Neural cell (in vitro differentiated cells): ENCODE measurements around the gene WDR82. TPM values are rescaled to one million over a fixed set of nuclear protein-coding genes. Genes with fewer than 3 reads are reported as not detected.

ENCODE experiments used
- H2AFZ ChIP-seq: fragments of 200-600, 300-800 bp; sonication (generic), shearing (Covaris generic); 2 replicates; pipeline ENCODE4 v1.6.0; 2014; ENCODE audit warnings: low read depth, mild to moderate bottlenecking, antibody characterized with exemption, low read length, moderate library complexity
- H3F3A ChIP-seq: fragments of 200-600 bp; shearing (Covaris generic); 2 replicates; pipeline ENCODE4 v1.6.1; 2016; ENCODE audit warnings: mild to moderate bottlenecking, moderate library complexity, mixed read lengths, antibody characterized with exemption, low read length; ENCODE audit not compliant: insufficient read depth, poor library complexity, severe bottlenecking
- H3K27ac ChIP-seq: fragments of 200-600, 300-800 bp; sonication (generic), shearing (Covaris generic); 2 replicates; pipeline ENCODE4 v1.5.1; 2014; ENCODE audit warnings: mild to moderate bottlenecking, low read length, moderate library complexity
- H3K27me3 ChIP-seq: fragments of 300-800, 200-600 bp; sonication (generic), shearing (Covaris generic); 2 replicates; pipeline ENCODE4 v1.6.0; 2014; ENCODE audit warnings: mild to moderate bottlenecking, low read depth, low read length, moderate library complexity; ENCODE audit not compliant: insufficient read depth
- H3K36me3 ChIP-seq: fragments of 300-800, 200-600 bp; sonication (generic), shearing (Covaris generic); 2 replicates; pipeline ENCODE4 v1.5.1; 2014; ENCODE audit warnings: mild to moderate bottlenecking, antibody characterized with exemption, low read length, moderate library complexity; ENCODE audit not compliant: insufficient read depth
- H3K4me2 ChIP-seq: fragments of 300-800, 200-600 bp; sonication (generic), shearing (Covaris generic); 2 replicates; pipeline ENCODE4 v1.6.0; 2014; ENCODE audit warnings: mild to moderate bottlenecking, low read length
- H3K4me3 ChIP-seq: fragments of 300-800, 200-600 bp; sonication (generic), shearing (Covaris generic); 2 replicates; pipeline ENCODE4 v1.5.1; 2014; ENCODE audit warnings: mild to moderate bottlenecking, low read length, moderate library complexity
- H3K79me2 ChIP-seq: fragments of 200-600 bp; shearing (Covaris generic); replicated peaks from 2 replicates; pipeline ENCODE4 v1.6.0; 2014; ENCODE audit warnings: mild to moderate bottlenecking, low read length, moderate library complexity; ENCODE audit not compliant: insufficient read depth
- H3K9ac ChIP-seq: fragments of 300-800, 200-600 bp; sonication (generic), shearing (Covaris generic); 2 replicates; pipeline ENCODE4 v1.6.1; 2016; ENCODE audit warnings: mild to moderate bottlenecking, low read length, mixed read lengths
- H3K9me2 ChIP-seq: fragments of 200-600 bp; shearing (Covaris generic); 2 replicates; pipeline ENCODE4 v1.6.1; 2016; ENCODE audit warnings: mild to moderate bottlenecking, low read length, mixed read lengths; ENCODE audit not compliant: insufficient read depth
- H3K9me3 ChIP-seq: fragments of 200-600, 300-800 bp; sonication (generic), shearing (Covaris generic); 2 replicates; pipeline ENCODE4 v1.6.1; 2016; ENCODE audit warnings: mild to moderate bottlenecking, mixed run types, low read length, moderate library complexity, mixed read lengths
- H4K20me1 ChIP-seq: fragments of 200-600 bp; shearing (Covaris generic); 2 replicates; pipeline ENCODE4 v1.6.1; 2016; ENCODE audit warnings: mild to moderate bottlenecking, mixed run types; ENCODE audit not compliant: insufficient read depth
- CTCF ChIP-seq: fragments of 450-650 bp; IDR thresholded peaks from 2 replicates; pipeline ENCODE4 v1.5.1; 2014; ENCODE audit warnings: antibody characterized with exemption, mild to moderate bottlenecking, moderate library complexity; ENCODE audit not compliant: poor library complexity, severe bottlenecking
- EP300 ChIP-seq: fragments of 450-650 bp; conservative IDR thresholded peaks from 2 replicates; pipeline ENCODE4 v1.6.1; 2014; ENCODE audit warnings: antibody characterized with exemption, mild to moderate bottlenecking, moderate library complexity; ENCODE audit not compliant: poor library complexity, severe bottlenecking
- EZH2 ChIP-seq: fragments of 200-600, 300-800 bp; shearing (Covaris generic), sonication (generic); IDR thresholded peaks from 2 replicates; pipeline ENCODE4 v1.6.1; 2014; ENCODE audit warnings: antibody characterized with exemption, low read length, borderline replicate concordance, mild to moderate bottlenecking; ENCODE audit not compliant: insufficient read depth, poor library complexity, severe bottlenecking
- MXI1 ChIP-seq: fragments of 450-650 bp; conservative IDR thresholded peaks from 2 replicates; pipeline ENCODE4 v1.6.1; 2014; ENCODE audit warnings: antibody characterized with exemption, mild to moderate bottlenecking; ENCODE audit not compliant: poor library complexity, severe bottlenecking
- POLR2AphosphoS5 ChIP-seq: IDR thresholded peaks from 2 replicates; pipeline ENCODE4 v1.6.1; 2012
- RAD21 ChIP-seq: fragments of 450-650 bp; conservative IDR thresholded peaks from 2 replicates; pipeline ENCODE4 v1.6.1; 2014; ENCODE audit warnings: antibody characterized with exemption, mild to moderate bottlenecking, moderate library complexity
- REST ChIP-seq: IDR thresholded peaks from 2 replicates; pipeline ENCODE4 v1.6.1; 2012; ENCODE audit warnings: borderline replicate concordance
- SMC3 ChIP-seq: fragments of 450-650 bp; conservative IDR thresholded peaks from 2 replicates; pipeline ENCODE4 v1.6.1; 2014; ENCODE audit warnings: antibody characterized with exemption, mild to moderate bottlenecking, moderate library complexity; ENCODE audit not compliant: poor library complexity
- TAF1 ChIP-seq: IDR thresholded peaks from 2 replicates; pipeline ENCODE4 v1.6.1; 2012; ENCODE audit warnings: low read depth
- polyA plus RNA-seq: library from polyadenylated mRNA; depleted of rRNA; stranded (reverse); fragments of >200 nt; gene quantifications from 2 replicates; pipeline ENCODE4 v1.2.3, GENCODE V29; 2014

WDR82 gene
- polyA plus RNA-seq, 1 donor from 2014 or later = 163 TPM

- no peak overlapping the region for H3K27ac ChIP-seq
- H3K27me3 ChIP-seq = no peaks in the 10 kb centered on the region
- H4K20me1 ChIP-seq = no peaks in the 10 kb centered on the region
- H3K4me2 ChIP-seq = no peak overlapping the region
- H2AFZ ChIP-seq = no peak overlapping the region
- H3F3A ChIP-seq = no peaks in the 10 kb centered on the region
- TF ChIP-seq RAD21 = peak; percentile 22
- TF ChIP-seq MXI1 = no peak
- TF ChIP-seq POLR2AphosphoS5 = no peak
- TF ChIP-seq EZH2 = no peak
- TF ChIP-seq REST = no peak
- peak; percentile 23 for TF ChIP-seq SMC3
- TF ChIP-seq CTCF = peak; percentile 39
- no peak for TF ChIP-seq TAF1
- no peak for TF ChIP-seq EP300
- no peaks in the 10 kb centered on the region for H3K9me2 ChIP-seq
- H3K9me3 ChIP-seq = no peaks in the 10 kb centered on the region
- no peak overlapping the region for H3K4me3 ChIP-seq
- H3K79me2 ChIP-seq = peaks cover 6% of the 10 kb centered on the region
- peaks cover 8% of the 10 kb centered on the region for H3K36me3 ChIP-seq
- no peak overlapping the region for H3K9ac ChIP-seq
Observed at GRCh38 chr3:52232279-52233107, 46.0 kb downstream of the WDR82 start.

GRCh38 chr3:52231502-52232278, 46.8 kb downstream of the WDR82 start:
- H3K79me2 ChIP-seq = peaks cover 5% of the 10 kb centered on the region
- H3K9ac ChIP-seq = no peak overlapping the region
- H3K9me2 ChIP-seq = no peaks in the 10 kb centered on the region
- H3K4me3 ChIP-seq = no peak overlapping the region
- H3K27me3 ChIP-seq = no peaks in the 10 kb centered on the region
- peaks cover 8% of the 10 kb centered on the region for H3K36me3 ChIP-seq
- no peak overlapping the region for H3K4me2 ChIP-seq
- no peak overlapping the region for H2AFZ ChIP-seq
- H3K9me3 ChIP-seq = no peaks in the 10 kb centered on the region
- H3K27ac ChIP-seq = no peak overlapping the region
- H4K20me1 ChIP-seq = no peaks in the 10 kb centered on the region
- no peaks in the 10 kb centered on the region for H3F3A ChIP-seq
- TF ChIP-seq CTCF (peak; percentile 43), SMC3 (no peak)
